Pons (tissue), 1 donor: ENCODE data around the gene LHX5.

Experiments used
- DNase-seq: peaks from one replicate; pipeline ENCODE4 v3.0.0-alpha.2; 2016; ENCODE audit warnings: low spot score

LHX5 gene

DNA sequence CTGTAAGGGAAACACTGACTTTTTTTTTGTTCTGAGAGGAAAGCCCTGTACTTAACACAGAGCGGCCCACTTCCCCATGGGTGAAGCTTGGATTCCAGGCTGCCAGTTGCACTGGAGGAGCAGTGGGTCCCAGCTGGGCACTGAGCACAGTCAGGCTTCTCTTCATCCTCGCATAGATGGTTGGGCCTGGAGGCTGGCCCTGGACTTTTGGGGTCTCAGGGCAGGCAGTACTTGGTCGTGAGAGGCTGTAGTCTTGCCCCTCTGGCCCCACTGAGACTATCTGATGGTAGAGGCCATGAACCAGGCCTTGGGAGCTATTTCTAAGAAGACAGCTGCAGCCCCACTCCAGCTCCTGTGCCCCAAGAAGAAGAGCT is 6.2 kb upstream of the LHX5 start:
- no peak for DNase-seq

DNA sequence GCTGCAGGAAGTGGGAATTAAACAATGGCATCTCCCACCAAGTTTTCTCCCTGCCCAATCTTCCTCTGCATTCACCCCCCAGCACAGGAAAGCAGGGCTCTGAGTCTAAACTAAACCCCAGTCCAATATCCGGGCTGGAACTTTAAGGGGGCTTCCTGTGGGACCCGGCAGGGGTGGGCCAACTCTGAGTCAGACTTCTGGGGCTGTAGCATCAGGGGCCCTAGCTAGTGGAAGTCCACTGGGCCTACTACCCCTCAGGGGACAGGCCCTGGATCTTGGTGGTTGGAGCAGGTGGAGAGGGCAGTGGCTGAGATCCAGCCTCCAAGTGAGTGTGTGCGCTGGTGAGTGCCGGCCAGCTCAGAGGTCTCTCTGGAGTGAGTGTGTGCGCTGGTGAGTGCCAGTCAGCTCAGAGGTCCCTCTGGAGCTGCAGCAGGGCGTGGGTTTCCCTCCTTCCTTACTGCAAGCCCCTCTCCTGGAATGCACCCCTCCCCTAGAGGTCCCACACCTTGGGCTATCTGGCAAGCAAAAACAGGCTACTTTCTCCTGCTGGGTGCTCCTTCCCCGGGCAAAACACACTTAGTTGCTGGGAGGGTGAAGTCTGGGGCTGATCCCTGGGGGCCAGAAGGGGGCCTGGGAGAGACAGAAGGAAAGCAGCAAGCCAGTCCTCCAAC is 5.6 kb upstream of the LHX5 start:
- no peak for DNase-seq

DNA sequence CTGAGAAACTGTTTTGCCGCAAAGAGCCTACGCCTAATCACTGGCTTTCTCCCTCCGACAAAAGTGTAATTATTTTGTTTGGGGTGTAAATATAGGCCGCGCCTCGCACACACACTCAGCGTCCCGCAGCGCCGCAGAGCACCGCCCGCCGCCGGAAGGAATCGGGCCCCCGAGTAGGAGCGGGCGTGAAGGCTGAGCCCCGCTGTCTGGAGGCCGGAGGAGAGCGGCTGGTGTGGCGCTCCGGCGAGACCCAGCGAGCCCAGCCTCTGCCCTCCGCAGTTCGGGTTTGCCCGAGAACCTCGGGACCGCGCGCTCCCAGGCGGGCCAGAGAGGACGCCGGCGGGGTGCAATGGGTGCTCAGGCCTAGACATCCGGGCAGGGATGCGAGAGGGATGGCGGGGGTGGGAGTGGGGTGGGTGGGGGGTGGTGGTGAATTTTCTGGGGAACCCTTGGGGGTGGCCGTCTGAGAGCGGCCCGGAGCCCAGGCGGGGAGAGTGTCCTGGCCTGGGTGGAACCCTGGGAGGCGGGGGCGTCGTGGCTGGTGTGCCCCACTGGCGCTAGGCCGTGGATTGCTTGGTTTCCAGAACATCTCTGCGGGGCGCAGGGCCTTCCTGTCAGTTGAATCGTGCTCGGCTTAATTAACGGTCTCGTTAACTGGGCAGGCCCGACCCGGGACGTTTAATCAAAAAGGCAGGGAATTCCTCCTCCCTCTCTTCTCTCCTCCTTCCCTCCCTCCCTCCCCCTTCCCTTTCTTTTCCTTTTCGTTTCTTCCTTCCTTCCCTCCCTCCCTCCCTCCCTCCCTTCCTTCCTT is 4.7 kb upstream of the LHX5 start:
- DNase-seq, result no peak

DNA sequence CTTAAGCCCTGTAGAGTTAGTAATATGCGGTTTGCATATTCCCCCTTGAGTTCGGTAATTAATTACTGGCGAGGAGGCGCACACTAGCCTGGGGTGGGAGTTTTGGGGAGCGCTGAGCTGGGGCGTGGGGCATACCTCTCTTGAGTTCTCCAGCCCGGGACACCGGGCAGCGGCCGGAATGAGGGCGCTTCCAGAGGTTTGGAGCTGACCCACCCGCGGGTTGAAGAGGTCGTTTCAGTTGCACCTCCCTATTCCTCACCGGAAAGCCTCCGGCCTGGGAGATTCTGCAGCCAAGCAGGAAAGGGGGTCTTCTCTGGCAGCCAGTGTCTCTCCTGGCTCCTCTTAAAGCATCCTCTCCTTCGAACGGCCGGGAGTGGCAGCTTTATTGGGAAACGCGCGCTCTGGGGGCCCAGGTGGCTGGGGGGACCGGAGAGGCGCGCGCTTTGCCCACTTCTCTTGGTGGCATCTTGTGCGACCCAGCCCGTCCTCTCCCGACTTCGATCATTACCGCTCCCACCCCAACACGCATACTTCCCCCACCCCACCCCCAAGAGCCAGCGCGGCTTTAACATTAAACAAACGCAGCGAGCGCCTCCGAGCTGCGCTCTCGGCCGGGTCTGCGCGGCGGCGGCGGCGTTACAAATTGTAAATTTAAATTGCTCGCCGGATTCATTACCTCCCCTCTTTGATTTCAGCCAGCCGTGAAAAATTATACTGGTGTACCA is 3.9 kb upstream of the LHX5 start:
- DNase-seq, result no peak

GRCh38 chr12:113474635-113475436 is 3.2 kb upstream of the LHX5 start:
- no peak for DNase-seq

- DNase-seq, result no peak
Observed at GRCh38 chr12:113473942-113474341, 2.3 kb upstream of the LHX5 start.

DNA sequence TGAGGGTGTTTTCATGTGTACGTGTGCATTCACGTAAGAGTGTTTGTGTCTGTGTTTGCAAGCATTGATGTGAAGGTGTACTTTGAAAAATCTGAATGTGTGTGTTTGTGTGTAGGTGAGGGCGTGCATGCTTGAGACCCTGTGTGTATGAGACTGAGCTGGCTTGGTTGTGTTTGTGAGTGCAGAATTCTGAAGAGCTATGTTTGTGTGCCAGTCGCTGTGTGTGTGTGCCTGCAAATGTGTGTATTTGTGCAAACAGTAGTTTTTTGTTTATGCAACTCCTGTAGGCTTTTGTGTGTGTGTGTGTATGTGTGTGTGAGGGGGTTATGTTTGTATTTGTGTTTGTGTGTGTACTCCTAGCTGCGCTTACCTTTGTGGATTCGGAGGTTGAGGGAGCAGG is 1.7 kb upstream of the LHX5 start:
- DNase-seq, result no peak

- DNase-seq, result no peak
Observed at GRCh38 chr12:113472191-113473121, 785 bp upstream of the LHX5 start.

- no peak for DNase-seq
Observed at GRCh38 chr12:113470871-113471618, 626 bp downstream of the LHX5 start.

DNA sequence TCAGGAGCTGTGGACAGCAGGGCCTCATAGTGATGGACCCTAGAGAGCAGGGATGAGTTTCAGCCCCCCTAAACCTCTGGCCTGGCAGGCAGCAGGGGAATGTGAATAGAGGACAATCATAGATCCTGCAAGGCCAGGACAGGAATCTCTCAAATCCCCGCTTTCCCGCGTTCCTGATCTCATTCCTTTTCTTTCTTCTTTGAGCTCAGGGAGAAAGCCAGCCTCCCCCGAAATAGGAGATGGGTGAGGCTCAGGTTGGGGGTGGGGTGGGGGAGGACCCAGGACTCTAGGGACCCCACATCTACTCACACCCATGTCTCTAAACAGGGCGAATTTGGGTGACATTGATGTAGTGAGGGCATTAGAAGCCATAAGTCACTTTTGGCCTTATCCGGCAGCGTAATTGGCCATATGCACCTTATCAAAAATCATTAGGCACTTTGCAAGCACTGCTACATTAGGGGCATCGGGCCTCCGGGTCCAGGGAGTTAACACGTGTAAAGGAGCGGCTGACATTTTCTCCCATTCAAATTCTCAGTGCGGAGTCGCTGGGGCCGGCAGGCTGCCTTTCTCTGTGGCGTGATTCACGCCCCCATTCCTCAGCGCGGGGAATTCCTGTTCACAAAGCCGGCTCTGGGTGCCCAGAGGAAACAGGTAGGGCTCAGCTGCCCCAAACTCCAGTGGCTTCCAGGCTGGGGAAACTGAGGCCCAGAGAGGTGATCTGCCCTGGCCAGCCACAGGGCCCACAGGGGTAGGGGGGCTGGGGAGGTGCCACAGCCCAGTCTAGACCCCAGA is 1.5 kb downstream of the LHX5 start:
- no peak for DNase-seq

DNA sequence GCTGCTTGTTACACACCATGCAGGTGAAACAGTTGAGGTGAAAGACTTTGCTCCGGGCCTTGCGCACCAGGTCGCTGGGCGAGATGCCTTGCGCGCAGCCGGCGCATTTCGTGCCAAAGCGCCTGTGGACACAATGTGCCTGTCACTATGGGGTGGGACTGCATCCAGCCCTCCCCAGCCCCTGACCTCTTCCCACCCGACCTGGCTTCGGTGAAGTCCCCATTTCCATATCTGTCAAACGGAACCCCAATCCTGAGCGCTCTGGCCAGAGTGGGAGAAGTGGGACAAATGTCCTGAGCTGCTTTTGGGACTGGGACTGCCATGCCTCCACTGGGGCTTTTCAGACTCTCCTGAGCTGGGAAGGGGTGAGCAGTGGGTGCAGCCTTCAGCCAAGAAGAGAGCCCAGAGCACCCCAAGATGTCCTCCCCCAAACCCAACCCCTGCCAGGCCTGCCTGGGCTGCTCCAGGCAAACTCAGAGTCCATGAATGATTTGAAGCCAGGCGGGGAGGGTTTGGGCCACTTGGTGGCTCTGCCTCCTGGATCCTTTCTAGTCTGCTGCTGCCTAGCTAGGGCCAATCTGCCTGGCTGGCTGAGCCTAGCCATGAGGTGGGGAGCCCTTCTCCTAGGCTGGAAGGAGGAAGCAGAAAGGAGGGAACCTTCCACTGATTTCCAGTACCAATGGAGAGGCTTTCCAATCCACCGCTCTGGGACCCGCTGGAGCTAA is 2.3 kb downstream of the LHX5 start:
- no peak for DNase-seq

DNA sequence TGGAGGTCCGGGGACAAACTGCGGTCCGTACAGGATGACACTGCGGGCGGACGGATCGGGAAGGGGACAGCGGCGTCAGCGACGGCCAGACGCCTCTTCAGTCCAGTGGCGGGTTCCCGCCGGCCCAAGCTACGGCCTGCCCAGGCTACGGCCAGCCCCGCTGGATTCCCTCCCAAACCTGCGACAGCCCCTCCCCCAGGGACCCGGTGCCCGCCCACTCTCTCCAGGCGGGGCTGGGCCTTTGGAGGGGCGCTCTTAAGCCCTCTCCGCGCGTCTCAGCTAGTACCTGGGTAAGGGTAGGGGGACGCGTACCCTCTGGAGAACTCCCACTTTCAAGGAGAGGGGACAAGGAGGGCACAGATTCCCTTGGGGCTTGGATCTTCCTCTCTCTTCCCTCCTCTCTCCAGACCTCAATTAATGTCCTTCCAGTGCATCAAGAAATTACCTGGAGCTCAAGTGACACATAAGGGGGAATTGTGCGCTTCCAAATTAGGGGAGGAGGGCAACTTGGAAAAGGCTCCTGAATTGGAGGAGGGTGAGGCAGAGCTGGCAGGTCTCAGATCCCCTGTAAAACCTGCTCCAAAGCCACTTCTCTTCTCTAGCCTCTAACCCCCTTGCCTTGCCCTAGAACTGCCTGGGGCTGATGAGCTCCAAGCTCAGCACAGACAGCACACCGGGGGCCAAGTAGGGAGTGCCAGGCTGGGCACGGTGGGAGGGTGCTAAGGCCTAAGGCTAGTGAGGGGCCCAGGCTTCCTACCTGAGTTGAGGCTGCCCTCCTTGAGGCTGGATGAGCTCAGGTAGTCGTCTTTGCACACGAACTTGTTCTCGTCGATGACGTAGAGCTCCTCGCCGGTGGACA is 3.1 kb downstream of the LHX5 start:
- no peak for DNase-seq

DNA sequence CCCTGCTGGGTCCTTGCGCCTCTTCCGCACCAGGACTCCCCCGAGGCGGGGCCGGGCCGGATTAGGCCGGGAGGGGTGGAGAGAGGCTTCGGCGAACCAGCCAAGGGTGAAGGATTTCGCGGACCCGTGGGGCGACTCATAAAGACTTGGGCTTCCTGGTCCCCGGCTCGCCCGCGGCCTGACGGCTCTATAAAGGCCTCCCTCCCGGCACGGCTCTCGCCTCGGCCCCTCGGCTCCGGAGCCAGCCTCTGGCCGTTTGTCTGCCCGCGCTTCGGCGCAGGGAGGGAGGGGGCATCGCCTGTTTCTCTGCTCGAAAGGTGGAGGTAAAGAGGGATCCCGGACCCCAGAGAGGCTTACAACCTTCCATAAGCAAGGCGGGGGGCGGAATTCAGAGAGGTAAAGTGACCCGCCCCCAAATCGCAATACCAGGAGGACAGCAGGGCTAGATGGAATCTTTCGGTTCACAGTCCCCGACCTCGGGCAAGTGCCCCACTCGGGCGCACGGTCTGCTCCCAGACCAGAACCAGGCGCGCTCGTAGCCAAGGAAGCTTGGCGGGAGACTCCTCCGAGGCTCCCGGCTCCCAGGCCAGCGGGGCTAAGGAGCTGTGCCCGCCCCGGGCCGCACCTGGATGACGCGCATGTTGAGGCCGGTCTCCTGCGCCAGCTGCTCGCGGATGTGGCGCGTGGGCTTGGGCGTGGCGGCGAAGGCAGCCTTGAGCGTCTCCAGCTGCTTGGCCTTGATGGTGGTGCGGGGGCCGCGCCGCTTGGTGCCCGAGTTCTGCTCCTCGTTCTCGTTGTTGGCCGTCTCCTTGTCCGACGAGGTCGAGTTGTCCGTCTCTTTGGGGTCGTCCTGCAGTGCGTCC is 3.9 kb downstream of the LHX5 start:
- DNase-seq, result no peak

DNA sequence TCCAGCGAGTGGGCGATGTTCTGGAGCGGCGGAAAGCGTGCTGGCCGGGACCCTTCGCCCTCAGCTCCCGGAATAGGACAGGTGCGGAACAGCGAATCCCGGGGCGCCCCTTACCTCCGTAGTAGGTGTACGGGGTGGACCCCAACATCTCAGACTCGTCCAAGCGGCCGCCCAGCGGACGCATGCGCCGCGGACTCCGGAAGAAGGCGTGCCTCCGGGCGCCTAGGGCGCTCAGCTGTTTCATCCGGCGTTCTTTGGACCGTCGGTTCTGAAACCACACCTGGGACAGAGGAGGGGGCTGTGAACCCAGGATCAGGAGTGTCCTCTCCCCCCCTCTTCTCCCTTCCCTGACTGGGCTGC is 4.5 kb downstream of the LHX5 start:
- no peak for DNase-seq

DNA sequence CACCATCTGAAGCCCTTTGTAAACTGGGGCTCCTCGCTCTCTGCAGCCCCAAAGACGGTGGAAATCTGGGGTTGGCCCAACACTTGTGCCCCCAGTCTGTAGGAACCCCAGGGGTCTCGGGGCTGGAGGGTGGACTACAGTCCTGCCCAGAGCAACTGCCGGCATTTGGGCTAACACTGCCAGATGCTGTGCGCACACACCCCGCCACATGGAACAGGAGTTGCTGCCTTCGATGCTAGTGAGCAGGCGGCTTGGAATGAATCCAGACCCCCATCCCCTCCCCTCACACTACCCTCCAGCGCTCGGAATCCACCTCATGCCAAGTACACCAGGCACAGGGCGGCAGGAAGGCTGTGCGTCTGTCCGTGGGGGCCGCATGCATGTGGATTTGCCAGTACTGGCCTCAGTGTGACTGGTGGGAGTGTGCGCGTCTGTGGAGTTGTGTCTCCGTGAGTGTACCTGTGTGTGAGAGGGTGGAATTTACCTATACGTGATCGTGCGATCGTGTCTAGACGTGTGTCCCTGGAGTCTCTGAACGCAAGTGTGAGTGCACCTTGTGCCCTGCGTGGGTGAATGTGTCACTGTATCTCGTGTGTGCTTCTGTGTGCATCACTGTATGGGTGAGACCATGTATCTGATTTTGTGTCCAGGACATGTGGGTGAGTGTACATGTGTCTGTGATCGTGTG is 5.1 kb downstream of the LHX5 start:
- no peak for DNase-seq

GRCh38 chr12:113465808-113466453 is 5.7 kb downstream of the LHX5 start:
- DNase-seq, result no peak
